GM12891 (cell line): ENCODE measurements around the gene SLIT1.

Experiments used
- PAX5 ChIP-seq: IDR thresholded peaks from 2 replicates; pipeline ENCODE4 v1.6.1; 2011; ENCODE audit warnings: low read length, moderate library complexity, mild to moderate bottlenecking; ENCODE audit not compliant: insufficient read depth, severe bottlenecking
- POLR2A ChIP-seq: IDR thresholded peaks from 2 replicates; pipeline ENCODE4 v1.6.1; 2011; ENCODE audit warnings: low read depth, low read length, control low read depth
- POLR2AphosphoS5 ChIP-seq: IDR thresholded peaks from 2 replicates; pipeline ENCODE4 v1.6.1; 2011; ENCODE audit warnings: low read depth, low read length, control low read depth
- TAF1 ChIP-seq: IDR thresholded peaks from 2 replicates; pipeline ENCODE4 v1.6.1; 2011; ENCODE audit warnings: low read depth, low read length, control low read depth

DNA sequence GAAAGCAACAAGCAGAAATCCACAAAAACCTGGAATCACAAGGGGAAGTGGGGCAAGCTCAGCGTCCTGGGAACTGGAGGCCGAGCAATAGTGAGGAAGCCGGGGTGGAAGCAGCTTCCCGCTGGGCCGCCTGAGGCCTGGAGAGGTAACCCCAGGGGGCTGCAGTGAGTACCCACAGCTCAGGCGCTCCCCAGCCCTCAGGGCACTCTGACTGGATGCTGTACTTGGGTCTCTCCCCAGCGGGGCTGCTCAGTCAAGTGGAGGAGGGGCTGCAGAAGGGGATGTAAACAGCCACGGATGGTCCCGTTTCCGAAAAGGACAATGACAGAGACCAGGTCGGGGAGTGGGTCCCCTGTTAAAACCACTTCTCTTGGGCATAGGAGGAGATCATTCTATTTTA, 50.3 kb downstream of the SLIT1 start:
- no peak for TF ChIP-seq POLR2A
- TF ChIP-seq TAF1, result no peak
- TF ChIP-seq PAX5, result no peak
- TF ChIP-seq POLR2AphosphoS5, result no peak
